ENCODE measurements around the gene PRKCA. TPM values are rescaled to one million over a fixed set of nuclear protein-coding genes. Genes with fewer than 3 reads are reported as not detected.

Gene PRKCA
- total and polyA plus RNA-seq, 4 donors: 3.0 to 14.1 (median 5.4) TPM

GRCh38 chr17:66813296-66813695, 510.9 kb downstream of the PRKCA start:
- WGBS: 59% methylated on average over 2 of the region's 2 CpGs
- Histone ChIP-seq H3K36me3 (ENCODE audit: control insufficient read depth in 4 of 4, insufficient read depth in 3 of 4, low read depth in 1 of 4, low read length in 3 of 4) (no peaks in the 10 kb centered on the region), H3K9ac (ENCODE audit: low read depth in 1 of 2, low read length in 2 of 2) (no peak overlapping the region), H3K27ac (ENCODE audit: low read depth in 1 of 2, low read length in 2 of 2) (no peak overlapping the region), H3K27me3 (ENCODE audit: control insufficient read depth in 4 of 4, insufficient read depth in 4 of 4, low read length in 3 of 4) (no peaks in the 10 kb centered on the region), H3K4me1 (ENCODE audit: control insufficient read depth in 4 of 4, insufficient read depth in 4 of 4, low read length in 3 of 4) (no peaks in the 10 kb centered on the region), H3K4me3 (ENCODE audit: low read depth in 1 of 3, low read length in 3 of 3) (no peak overlapping the region), H3K9me3 (ENCODE audit: control insufficient read depth in 4 of 4, low read length in 3 of 4) (peaks cover 0 to 4% (median 2%) of the 10 kb centered on the region in 4 donors)
- DNase-seq (ENCODE audit: low spot score): no peak
- TF ChIP-seq FOXA1 (IDR thresholded peaks at IDR 0.05) (no peak), YY1 (IDR thresholded peaks at IDR 0.05) (no peak), RXRA (IDR thresholded peaks at IDR 0.05) (no peak), NR2F2 (IDR thresholded peaks at IDR 0.05) (no peak), HNF4G (IDR thresholded peaks at IDR 0.05) (no peak), CTCF (IDR thresholded peaks at IDR 0.05; ENCODE audit: low read depth, low read length, missing input control) (no peak)

GRCh38 chr17:66814026-66814425, 511.6 kb downstream of the PRKCA start:
- H3K4me1 ChIP-seq (ENCODE audit: control insufficient read depth in 4 of 4, insufficient read depth in 4 of 4, low read length in 3 of 4): no peaks in the 10 kb centered on the region
- no peaks in the 10 kb centered on the region for H3K36me3 ChIP-seq (ENCODE audit: control insufficient read depth in 4 of 4, insufficient read depth in 3 of 4, low read depth in 1 of 4, low read length in 3 of 4)
- H3K27ac ChIP-seq (ENCODE audit: low read depth in 1 of 2, low read length in 2 of 2): no peak overlapping the region
- no peaks in the 10 kb centered on the region for H3K27me3 ChIP-seq (ENCODE audit: control insufficient read depth in 4 of 4, insufficient read depth in 4 of 4, low read length in 3 of 4)
- H3K4me3 ChIP-seq (ENCODE audit: low read depth in 1 of 3, low read length in 3 of 3): no peak overlapping the region
- H3K9ac ChIP-seq (ENCODE audit: low read depth in 1 of 2, low read length in 2 of 2): no peak overlapping the region
- no peak for TF ChIP-seq RAD21 (IDR thresholded peaks at IDR 0.05)
- no peak for TF ChIP-seq FOXA2 (IDR thresholded peaks at IDR 0.05)
- TF ChIP-seq YY1 (IDR thresholded peaks at IDR 0.05): no peak
- TF ChIP-seq, protein P1, sequence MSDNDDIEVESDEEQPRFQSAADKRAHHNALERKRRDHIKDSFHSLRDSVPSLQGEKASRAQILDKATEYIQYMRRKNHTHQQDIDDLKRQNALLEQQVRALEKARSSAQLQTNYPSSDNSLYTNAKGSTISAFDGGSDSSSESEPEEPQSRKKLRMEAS (IDR thresholded peaks at IDR 0.05): no peak
- TF ChIP-seq NR2F2 (IDR thresholded peaks at IDR 0.05): no peak
- no peak for TF ChIP-seq TAF1 (conservative IDR thresholded peaks at IDR 0.05)
- TF ChIP-seq HNF4G (IDR thresholded peaks at IDR 0.05): no peak
- TF ChIP-seq, protein P2, sequence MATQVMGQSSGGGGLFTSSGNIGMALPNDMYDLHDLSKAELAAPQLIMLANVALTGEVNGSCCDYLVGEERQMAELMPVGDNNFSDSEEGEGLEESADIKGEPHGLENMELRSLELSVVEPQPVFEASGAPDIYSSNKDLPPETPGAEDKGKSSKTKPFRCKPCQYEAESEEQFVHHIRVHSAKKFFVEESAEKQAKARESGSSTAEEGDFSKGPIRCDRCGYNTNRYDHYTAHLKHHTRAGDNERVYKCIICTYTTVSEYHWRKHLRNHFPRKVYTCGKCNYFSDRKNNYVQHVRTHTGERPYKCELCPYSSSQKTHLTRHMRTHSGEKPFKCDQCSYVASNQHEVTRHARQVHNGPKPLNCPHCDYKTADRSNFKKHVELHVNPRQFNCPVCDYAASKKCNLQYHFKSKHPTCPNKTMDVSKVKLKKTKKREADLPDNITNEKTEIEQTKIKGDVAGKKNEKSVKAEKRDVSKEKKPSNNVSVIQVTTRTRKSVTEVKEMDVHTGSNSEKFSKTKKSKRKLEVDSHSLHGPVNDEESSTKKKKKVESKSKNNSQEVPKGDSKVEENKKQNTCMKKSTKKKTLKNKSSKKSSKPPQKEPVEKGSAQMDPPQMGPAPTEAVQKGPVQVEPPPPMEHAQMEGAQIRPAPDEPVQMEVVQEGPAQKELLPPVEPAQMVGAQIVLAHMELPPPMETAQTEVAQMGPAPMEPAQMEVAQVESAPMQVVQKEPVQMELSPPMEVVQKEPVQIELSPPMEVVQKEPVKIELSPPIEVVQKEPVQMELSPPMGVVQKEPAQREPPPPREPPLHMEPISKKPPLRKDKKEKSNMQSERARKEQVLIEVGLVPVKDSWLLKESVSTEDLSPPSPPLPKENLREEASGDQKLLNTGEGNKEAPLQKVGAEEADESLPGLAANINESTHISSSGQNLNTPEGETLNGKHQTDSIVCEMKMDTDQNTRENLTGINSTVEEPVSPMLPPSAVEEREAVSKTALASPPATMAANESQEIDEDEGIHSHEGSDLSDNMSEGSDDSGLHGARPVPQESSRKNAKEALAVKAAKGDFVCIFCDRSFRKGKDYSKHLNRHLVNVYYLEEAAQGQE (IDR thresholded peaks at IDR 0.05): no peak
- TF ChIP-seq, protein P3, sequence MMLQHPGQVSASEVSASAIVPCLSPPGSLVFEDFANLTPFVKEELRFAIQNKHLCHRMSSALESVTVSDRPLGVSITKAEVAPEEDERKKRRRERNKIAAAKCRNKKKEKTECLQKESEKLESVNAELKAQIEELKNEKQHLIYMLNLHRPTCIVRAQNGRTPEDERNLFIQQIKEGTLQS (IDR thresholded peaks at IDR 0.05): no peak
- TF ChIP-seq RXRA (IDR thresholded peaks at IDR 0.05): no peak
- TF ChIP-seq SP1 (IDR thresholded peaks at IDR 0.05): no peak
- no peak for TF ChIP-seq GABPA (IDR thresholded peaks at IDR 0.05 in 1 of 2, conservative IDR thresholded peaks at IDR 0.05 in 1 of 2)
- TF ChIP-seq JUND (IDR thresholded peaks at IDR 0.05): no peak
- DNase-seq (ENCODE audit: low spot score): no peak
- H3K9me3 ChIP-seq (ENCODE audit: control insufficient read depth in 4 of 4, low read length in 3 of 4): peaks cover 0 to 4% (median 2%) of the 10 kb centered on the region in 4 donors
- 81% methylated on average over 6 of the region's 6 CpGs for WGBS

Data from liver (tissue), 9 donors.